ENCODE data around the gene PDLIM4. TPM values are rescaled to one million over a fixed set of nuclear protein-coding genes. Genes with fewer than 3 reads are reported as not detected.
A peak's percentile ranks its signal among the peaks of the same experiment; 100 is the strongest.

Gene PDLIM4
- total and polyA plus RNA-seq, 2 experiments from 2014 or later = 25.2 to 31.8 TPM

DNA sequence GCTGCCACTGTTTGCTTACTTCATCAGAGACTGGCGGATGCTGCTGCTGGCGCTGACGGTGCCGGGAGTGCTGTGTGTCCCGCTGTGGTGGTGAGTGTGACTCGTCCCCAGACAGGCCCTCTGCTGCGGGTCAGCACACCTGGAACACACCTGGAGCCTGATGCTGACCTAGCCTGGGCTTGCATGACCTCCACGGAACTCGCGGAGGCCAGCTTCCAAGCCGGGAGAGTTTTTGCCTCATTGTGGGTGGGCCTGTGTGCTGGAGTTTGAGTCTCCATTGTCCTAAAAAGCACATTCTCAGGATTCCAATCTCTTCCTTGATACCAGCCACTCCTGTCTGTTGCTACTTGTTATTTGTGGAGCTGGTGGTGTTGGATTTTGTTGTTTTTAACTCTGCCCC lies 64.8 kb downstream of the PDLIM4 start:
- no peak overlapping the region; the same call in 1 of the 2 replicates for H2AFZ ChIP-seq
- no peaks in the 10 kb centered on the region for H3K36me3 ChIP-seq (ENCODE audit: insufficient read depth)
- TF ChIP-seq ZNF331 (CRISPR knock-in tag; IDR thresholded peaks at IDR 0.05; ENCODE audit: low read depth) (no peak), POLR2AphosphoS5 (IDR thresholded peaks at IDR 0.05; ENCODE audit: low read depth) (no peak), JUNB (IDR thresholded peaks at IDR 0.05; ENCODE audit: unreplicated experiment) (no peak)
- no peaks in the 10 kb centered on the region for H3K79me2 ChIP-seq (replicated peaks; ENCODE audit: insufficient read depth)
- H3K9me2 ChIP-seq (ENCODE audit: insufficient read depth) = no peaks in the 10 kb centered on the region
- H3K4me1 Mint-ChIP-seq = peaks cover 22% of the 10 kb centered on the region
- peak overlapping the region; percentile 81 for H3K27ac ChIP-seq (ENCODE audit: low read depth)
- peaks cover 15% of the 10 kb centered on the region for H3K4me1 ChIP-seq (ENCODE audit: insufficient read depth)
- no peaks in the 10 kb centered on the region for H3F3A ChIP-seq (replicated peaks; ENCODE audit: low read depth)
- ATAC-seq (peak; percentile 89), DNase-seq (ENCODE audit: low spot score) (peak; percentile 87)
- H3K36me3 Mint-ChIP-seq (ENCODE audit: low read depth) = no peaks in the 10 kb centered on the region
- no peaks in the 10 kb centered on the region for H4K20me1 ChIP-seq (replicated peaks; ENCODE audit: insufficient read depth)
- peak overlapping the region; percentile 44; the same call in 2 of the 3 replicates for H3K4me3 Mint-ChIP-seq
- no peaks in the 10 kb centered on the region for H3K9me3 Mint-ChIP-seq
- H3K27me3 Mint-ChIP-seq (ENCODE audit: insufficient read depth, low read depth, poor library complexity) = peaks cover 2% of the 10 kb centered on the region
- H3K4me3 ChIP-seq = no peak overlapping the region
- H3K27me3 ChIP-seq (ENCODE audit: insufficient read depth) = no peaks in the 10 kb centered on the region
- peak overlapping the region; percentile 5; the same call in 1 of the 2 replicates for H3K4me2 ChIP-seq
- H3K27ac Mint-ChIP-seq = peak overlapping the region; percentile 92

Small RNA genes lying within 50 kb of the gene (microRNA-seq; reads per million reads assigned to microRNA genes)
- not detected for gene MIR6830

Other genes starting within 250 kb of the PDLIM4 start
- gene ACSL6, start 246.0 kb upstream of the PDLIM4 start, total RNA-seq (2014; rRNA removed; shearing (Covaris generic)) = 3.6 and 4.6 TPM in 2 replicates
- gene ACSL6, start 246.0 kb upstream of the PDLIM4 start, polyA plus RNA-seq (2016; fragmentation: Nextera tagmentation; extraction: Ambion mirVana) = 0.76 and 1.1 TPM in 2 replicates
- gene IL3, start 197.0 kb upstream of the PDLIM4 start, total RNA-seq (2014; rRNA removed; shearing (Covaris generic)) = not detected in 2 replicates
- not detected in 2 replicates for gene IL3, start 197.0 kb upstream of the PDLIM4 start, polyA plus RNA-seq (2016; fragmentation: Nextera tagmentation; extraction: Ambion mirVana)
- not detected in 2 replicates for gene CSF2, start 183.9 kb upstream of the PDLIM4 start, total RNA-seq (2014; rRNA removed; shearing (Covaris generic))
- gene CSF2, start 183.9 kb upstream of the PDLIM4 start, polyA plus RNA-seq (2016; fragmentation: Nextera tagmentation; extraction: Ambion mirVana) = not detected in 2 replicates
- gene P4HA2, start 29.8 kb upstream of the PDLIM4 start, total RNA-seq (2014; rRNA removed; shearing (Covaris generic)) = 8.0 and 10.3 TPM in 2 replicates
- gene P4HA2, start 29.8 kb upstream of the PDLIM4 start, polyA plus RNA-seq (2016; fragmentation: Nextera tagmentation; extraction: Ambion mirVana) = 5.9 and 8.1 TPM in 2 replicates
- 0.28 and 0.78 TPM in 2 replicates for gene SLC22A4, start 36.7 kb downstream of the PDLIM4 start, total RNA-seq (2014; rRNA removed; shearing (Covaris generic))
- 0.12 and 0.40 TPM in 2 replicates for gene SLC22A4, start 36.7 kb downstream of the PDLIM4 start, polyA plus RNA-seq (2016; fragmentation: Nextera tagmentation; extraction: Ambion mirVana)
- 2.4 and 4.8 TPM in 2 replicates for gene SLC22A5, start 112.0 kb downstream of the PDLIM4 start, total RNA-seq (2014; rRNA removed; shearing (Covaris generic))
- 1.7 and 1.9 TPM in 2 replicates for gene SLC22A5, start 112.0 kb downstream of the PDLIM4 start, polyA plus RNA-seq (2016; fragmentation: Nextera tagmentation; extraction: Ambion mirVana)
- gene IRF1, start 233.1 kb downstream of the PDLIM4 start, total RNA-seq (2014; rRNA removed; shearing (Covaris generic)) = 6.4 and 6.9 TPM in 2 replicates
- gene IRF1, start 233.1 kb downstream of the PDLIM4 start, polyA plus RNA-seq (2016; fragmentation: Nextera tagmentation; extraction: Ambion mirVana) = 8.6 and 9.1 TPM in 2 replicates

All from GM23338 (cell line).